WTC11 (cell line): Measurements from ENCODE around the gene TNIK.

Experiments
- CREB1 ChIP-seq: sonication (generic); formaldehyde crosslinking; IDR thresholded peaks from 2 replicates; pipeline ENCODE4 v1.8.0; 2023; ENCODE audit warnings: mild to moderate bottlenecking, missing genetic modification reagents
- CTCF ChIP-seq: fragments of 200-600 bp; IDR thresholded peaks from 2 replicates; pipeline ENCODE4 v1.8.0; 2022; ENCODE audit warnings: antibody characterized with exemption
- ELF4 ChIP-seq: sonication (generic); formaldehyde crosslinking; IDR thresholded peaks from 2 replicates; pipeline ENCODE4 v1.8.1; 2022; ENCODE audit warnings: low read depth, mild to moderate bottlenecking, moderate library complexity, missing genetic modification reagents
- JUN ChIP-seq: sonication (generic); formaldehyde crosslinking; IDR thresholded peaks from 2 replicates; pipeline ENCODE4 v1.8.0; 2023; ENCODE audit warnings: mild to moderate bottlenecking, missing genetic modification reagents
- SP1 ChIP-seq: sonication (generic); formaldehyde crosslinking; conservative IDR thresholded peaks from 2 replicates; pipeline ENCODE4 v1.8.1; 2022; ENCODE audit warnings: missing genetic modification reagents
- TEAD4 ChIP-seq: sonication (generic); formaldehyde crosslinking; IDR thresholded peaks from 2 replicates; pipeline ENCODE4 v1.8.0; 2022; ENCODE audit warnings: mild to moderate bottlenecking, missing genetic modification reagents
- TF ChIP-seq, protein P1 (sequence below): fragments of 250-450 bp; sonication (Bioruptor Pico); IDR thresholded peaks from 2 replicates; pipeline ENCODE4 v1.9.0; 2021; ENCODE audit warnings: mild to moderate bottlenecking, borderline replicate concordance
- TF ChIP-seq, protein P2 (sequence below): sonication (generic); formaldehyde crosslinking; conservative IDR thresholded peaks from 2 replicates; pipeline ENCODE4 v1.8.1; 2022; ENCODE audit warnings: mild to moderate bottlenecking, missing genetic modification reagents

GRCh38 chr3:171345107-171345843 lies 114.9 kb downstream of the TNIK start:
- TF ChIP-seq, protein P1, sequence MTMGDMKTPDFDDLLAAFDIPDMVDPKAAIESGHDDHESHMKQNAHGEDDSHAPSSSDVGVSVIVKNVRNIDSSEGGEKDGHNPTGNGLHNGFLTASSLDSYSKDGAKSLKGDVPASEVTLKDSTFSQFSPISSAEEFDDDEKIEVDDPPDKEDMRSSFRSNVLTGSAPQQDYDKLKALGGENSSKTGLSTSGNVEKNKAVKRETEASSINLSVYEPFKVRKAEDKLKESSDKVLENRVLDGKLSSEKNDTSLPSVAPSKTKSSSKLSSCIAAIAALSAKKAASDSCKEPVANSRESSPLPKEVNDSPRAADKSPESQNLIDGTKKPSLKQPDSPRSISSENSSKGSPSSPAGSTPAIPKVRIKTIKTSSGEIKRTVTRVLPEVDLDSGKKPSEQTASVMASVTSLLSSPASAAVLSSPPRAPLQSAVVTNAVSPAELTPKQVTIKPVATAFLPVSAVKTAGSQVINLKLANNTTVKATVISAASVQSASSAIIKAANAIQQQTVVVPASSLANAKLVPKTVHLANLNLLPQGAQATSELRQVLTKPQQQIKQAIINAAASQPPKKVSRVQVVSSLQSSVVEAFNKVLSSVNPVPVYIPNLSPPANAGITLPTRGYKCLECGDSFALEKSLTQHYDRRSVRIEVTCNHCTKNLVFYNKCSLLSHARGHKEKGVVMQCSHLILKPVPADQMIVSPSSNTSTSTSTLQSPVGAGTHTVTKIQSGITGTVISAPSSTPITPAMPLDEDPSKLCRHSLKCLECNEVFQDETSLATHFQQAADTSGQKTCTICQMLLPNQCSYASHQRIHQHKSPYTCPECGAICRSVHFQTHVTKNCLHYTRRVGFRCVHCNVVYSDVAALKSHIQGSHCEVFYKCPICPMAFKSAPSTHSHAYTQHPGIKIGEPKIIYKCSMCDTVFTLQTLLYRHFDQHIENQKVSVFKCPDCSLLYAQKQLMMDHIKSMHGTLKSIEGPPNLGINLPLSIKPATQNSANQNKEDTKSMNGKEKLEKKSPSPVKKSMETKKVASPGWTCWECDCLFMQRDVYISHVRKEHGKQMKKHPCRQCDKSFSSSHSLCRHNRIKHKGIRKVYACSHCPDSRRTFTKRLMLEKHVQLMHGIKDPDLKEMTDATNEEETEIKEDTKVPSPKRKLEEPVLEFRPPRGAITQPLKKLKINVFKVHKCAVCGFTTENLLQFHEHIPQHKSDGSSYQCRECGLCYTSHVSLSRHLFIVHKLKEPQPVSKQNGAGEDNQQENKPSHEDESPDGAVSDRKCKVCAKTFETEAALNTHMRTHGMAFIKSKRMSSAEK (CRISPR knock-in tag): no peak
- TF ChIP-seq CTCF (no peak), JUN (CRISPR knock-in tag) (no peak), CREB1 (CRISPR knock-in tag) (no peak), TEAD4 (CRISPR knock-in tag) (no peak), SP1 (CRISPR knock-in tag) (no peak), ELF4 (CRISPR knock-in tag) (no peak)
- TF ChIP-seq, protein P2, sequence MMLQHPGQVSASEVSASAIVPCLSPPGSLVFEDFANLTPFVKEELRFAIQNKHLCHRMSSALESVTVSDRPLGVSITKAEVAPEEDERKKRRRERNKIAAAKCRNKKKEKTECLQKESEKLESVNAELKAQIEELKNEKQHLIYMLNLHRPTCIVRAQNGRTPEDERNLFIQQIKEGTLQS (CRISPR knock-in tag): no peak
